Fibroblast of lung (primary cell): Measurements from ENCODE around the gene SLC26A1.

Experiments used
- EZH2 ChIP-seq: IDR thresholded peaks from 2 replicates; pipeline ENCODE4 v1.5.1; 2012; ENCODE audit warnings: low read length, control low read depth, mild to moderate bottlenecking; ENCODE audit errors: missing control alignments
- TF ChIP-seq, protein P1 (sequence below), 2 donors: IDR thresholded peaks in 1 of 2; conservative IDR thresholded peaks in 1 of 2; 1 replicate in 1 of 2; 2 replicates in 1 of 2; pipeline ENCODE4 v1.5.1; 2011 to 2012; ENCODE audit warnings: low read length in 2 of 2, control low read depth in 1 of 2, inconsistent platforms in 1 of 2, low read depth in 1 of 2, mild to moderate bottlenecking in 1 of 2

DNA sequence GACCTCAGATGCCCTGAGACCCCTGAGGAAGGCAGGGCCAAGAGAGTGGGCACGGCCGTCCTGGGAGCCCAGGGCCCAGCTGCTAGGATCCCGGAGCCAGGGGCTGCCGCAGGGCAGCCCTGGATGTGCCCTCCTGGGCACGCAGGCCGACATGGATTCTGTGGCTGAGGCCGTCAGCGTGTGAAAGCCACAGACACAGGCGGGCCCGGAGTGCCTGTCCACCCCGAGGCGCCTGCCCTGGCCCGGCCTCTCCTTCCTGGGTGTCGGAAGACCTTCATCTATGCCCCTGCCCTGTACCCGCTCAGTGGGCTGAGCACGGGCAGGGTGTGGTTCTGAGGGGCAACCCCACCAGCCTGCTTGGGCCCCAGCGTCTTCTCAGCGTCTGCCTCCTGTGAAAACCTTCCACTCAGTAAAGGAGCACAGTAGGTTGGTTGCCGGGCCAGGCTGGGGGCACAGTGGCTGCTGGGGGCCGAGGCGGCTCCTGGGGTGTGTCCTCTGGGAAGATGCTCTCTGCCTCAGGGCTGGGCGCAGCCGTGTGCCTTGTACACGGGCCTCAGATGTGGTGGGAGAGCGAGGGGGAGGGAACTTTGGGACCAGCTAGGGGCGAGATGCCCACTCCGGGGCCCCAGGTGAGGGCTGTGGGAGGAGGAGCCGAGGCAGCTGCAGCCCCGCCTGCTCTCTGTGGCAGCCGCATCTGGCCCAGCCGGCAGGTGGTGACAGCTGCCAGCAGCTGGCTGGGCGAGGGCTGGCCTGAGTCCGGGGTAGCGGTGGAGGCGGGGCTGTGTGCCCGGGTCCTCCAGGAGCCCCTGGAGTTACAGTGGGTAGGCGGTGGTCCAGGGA lies 39.0 kb upstream of the SLC26A1 start:
- TF ChIP-seq, protein P1, sequence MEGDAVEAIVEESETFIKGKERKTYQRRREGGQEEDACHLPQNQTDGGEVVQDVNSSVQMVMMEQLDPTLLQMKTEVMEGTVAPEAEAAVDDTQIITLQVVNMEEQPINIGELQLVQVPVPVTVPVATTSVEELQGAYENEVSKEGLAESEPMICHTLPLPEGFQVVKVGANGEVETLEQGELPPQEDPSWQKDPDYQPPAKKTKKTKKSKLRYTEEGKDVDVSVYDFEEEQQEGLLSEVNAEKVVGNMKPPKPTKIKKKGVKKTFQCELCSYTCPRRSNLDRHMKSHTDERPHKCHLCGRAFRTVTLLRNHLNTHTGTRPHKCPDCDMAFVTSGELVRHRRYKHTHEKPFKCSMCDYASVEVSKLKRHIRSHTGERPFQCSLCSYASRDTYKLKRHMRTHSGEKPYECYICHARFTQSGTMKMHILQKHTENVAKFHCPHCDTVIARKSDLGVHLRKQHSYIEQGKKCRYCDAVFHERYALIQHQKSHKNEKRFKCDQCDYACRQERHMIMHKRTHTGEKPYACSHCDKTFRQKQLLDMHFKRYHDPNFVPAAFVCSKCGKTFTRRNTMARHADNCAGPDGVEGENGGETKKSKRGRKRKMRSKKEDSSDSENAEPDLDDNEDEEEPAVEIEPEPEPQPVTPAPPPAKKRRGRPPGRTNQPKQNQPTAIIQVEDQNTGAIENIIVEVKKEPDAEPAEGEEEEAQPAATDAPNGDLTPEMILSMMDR (conservative IDR thresholded peaks at IDR 0.05 in 1 of 2, IDR thresholded peaks at IDR 0.05 in 1 of 2; ENCODE audit: low read depth in 1 of 2, low read length in 2 of 2), result no peak
- TF ChIP-seq EZH2, result no peak
